Hepatocyte (in vitro differentiated cells): Measurements from ENCODE around the gene MSH5.

Experiments used
- CTCF ChIP-seq: fragments of 200-600 bp; sonication (generic); IDR thresholded peaks from 2 replicates; pipeline ENCODE4 v1.5.1; 2016; ENCODE audit warnings: antibody characterized with exemption, mild to moderate bottlenecking; ENCODE audit not compliant: poor library complexity
- EZH2 ChIP-seq: fragments of 200-600 bp; sonication (generic); IDR thresholded peaks from 2 replicates; pipeline ENCODE4 v1.6.1; 2016; ENCODE audit warnings: antibody characterized with exemption, mild to moderate bottlenecking, borderline replicate concordance

DNA sequence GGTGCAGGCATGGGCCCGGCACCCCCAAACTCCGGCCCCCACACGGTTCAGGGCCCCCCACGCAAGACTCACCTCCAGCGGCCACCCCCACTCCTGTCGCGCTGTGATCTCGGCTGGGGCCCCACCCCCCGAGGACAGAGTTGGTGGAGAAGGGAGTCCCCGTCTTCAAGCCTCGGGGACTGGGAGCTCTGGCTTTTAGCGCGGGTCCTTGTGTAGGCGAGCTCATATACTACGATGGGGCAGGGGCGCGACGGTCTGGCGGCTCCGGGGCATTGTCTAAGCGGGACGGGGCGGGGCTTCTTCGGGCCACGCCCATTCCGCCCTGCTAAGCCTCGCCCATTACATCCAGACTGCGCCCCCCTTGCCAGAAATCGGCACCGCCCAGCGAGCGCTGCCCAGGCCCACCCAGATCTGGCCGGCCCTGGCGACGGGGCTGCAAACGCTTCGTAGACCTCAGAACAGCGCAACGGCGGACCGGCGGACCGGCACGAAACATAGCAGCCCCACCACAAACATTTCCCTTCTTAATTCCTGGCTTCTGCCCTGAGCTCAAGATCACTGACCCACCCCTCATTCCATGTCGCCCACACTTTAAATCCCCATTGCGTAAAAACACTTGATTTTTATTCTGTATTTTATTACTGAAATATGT is 9.7 kb upstream of the MSH5 start:
- TF ChIP-seq CTCF (no peak), EZH2 (no peak)
